ENCODE measurements around the gene AGBL4.

AGBL4 gene

DNA sequence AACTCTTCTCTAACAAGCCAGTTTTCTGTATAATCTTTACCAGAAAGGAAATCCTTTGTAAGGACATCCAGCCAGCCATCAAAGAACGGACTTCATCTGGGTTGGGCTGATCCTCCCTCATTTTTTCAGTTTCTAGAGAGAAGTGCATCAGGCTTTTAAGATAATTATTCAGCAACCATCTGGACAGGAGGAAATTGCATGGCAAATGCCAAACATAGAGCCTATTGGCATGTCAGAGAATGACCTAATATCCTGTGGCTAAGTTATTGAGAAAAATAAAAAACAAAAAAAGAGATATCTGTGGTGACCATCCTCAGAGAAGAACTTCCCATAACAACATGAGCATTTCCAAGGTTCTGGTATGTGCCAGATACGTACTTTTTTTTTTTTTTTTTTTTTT lies 1172.1 kb downstream of the AGBL4 start:
- no peak for DNase-seq (ENCODE audit: low read depth, low spot score)
- in situ Hi-C loops (cut with HindIII; ENCODE audit: low sequenced_read_pairs) = no loop called here
- H3K4me3 ChIP-seq (ENCODE audit: low read depth, low read length) = no peak overlapping the region
- TF ChIP-seq, protein P1, sequence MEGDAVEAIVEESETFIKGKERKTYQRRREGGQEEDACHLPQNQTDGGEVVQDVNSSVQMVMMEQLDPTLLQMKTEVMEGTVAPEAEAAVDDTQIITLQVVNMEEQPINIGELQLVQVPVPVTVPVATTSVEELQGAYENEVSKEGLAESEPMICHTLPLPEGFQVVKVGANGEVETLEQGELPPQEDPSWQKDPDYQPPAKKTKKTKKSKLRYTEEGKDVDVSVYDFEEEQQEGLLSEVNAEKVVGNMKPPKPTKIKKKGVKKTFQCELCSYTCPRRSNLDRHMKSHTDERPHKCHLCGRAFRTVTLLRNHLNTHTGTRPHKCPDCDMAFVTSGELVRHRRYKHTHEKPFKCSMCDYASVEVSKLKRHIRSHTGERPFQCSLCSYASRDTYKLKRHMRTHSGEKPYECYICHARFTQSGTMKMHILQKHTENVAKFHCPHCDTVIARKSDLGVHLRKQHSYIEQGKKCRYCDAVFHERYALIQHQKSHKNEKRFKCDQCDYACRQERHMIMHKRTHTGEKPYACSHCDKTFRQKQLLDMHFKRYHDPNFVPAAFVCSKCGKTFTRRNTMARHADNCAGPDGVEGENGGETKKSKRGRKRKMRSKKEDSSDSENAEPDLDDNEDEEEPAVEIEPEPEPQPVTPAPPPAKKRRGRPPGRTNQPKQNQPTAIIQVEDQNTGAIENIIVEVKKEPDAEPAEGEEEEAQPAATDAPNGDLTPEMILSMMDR (IDR thresholded peaks at IDR 0.05; ENCODE audit: low read depth, low read length) = no peak

DNA sequence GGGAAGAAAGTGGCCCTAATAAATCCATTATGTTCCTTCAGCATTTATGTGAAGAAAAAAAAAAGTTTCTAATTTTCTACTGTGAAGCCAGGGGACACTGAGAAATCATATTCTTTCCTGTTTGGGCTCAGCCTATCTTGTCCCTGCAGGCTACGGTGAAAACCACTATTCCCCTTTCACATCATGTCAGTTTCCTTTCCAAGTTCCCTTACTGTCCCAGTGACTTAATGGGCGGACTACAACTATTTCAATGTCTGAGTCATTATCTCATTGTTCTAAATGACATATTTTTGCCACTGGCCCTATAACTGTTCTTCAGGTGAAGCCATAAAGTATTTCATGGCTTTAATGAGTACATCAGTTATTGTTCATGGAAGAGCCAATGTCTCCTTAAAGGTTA lies 1175.7 kb downstream of the AGBL4 start:
- DNase-seq (ENCODE audit: low read depth, low spot score) = no peak
- in situ Hi-C loops (cut with HindIII; ENCODE audit: low sequenced_read_pairs) = no loop called here
- no peak overlapping the region for H3K4me3 ChIP-seq (ENCODE audit: low read depth, low read length)
- TF ChIP-seq, protein P1 (IDR thresholded peaks at IDR 0.05; ENCODE audit: low read depth, low read length) = no peak

DNA sequence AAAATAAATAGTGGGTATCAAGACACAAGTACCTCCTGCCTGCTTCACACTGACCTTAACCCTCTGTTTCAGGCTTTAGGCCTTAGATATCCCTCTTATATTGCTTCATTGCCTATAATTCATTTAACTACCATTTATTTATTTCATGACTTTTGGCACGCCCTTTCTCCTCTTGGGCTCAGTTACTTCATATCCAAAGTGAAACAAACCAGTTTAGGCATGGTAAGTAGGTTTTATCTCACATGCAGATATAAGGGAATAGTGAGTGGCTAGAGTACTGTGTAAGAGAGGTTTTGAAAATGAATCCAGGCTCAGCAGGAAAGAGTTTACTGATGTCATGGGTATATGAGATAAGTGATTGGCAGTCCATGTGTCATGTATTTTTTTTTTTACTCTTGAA lies 1177.3 kb downstream of the AGBL4 start:
- in situ Hi-C loops (cut with HindIII; ENCODE audit: low sequenced_read_pairs) = no loop called here
- no peak for DNase-seq (ENCODE audit: low read depth, low spot score)
- TF ChIP-seq, protein P1 (IDR thresholded peaks at IDR 0.05; ENCODE audit: low read depth, low read length) = no peak
- H3K4me3 ChIP-seq (ENCODE audit: low read depth, low read length) = no peak overlapping the region

DNA sequence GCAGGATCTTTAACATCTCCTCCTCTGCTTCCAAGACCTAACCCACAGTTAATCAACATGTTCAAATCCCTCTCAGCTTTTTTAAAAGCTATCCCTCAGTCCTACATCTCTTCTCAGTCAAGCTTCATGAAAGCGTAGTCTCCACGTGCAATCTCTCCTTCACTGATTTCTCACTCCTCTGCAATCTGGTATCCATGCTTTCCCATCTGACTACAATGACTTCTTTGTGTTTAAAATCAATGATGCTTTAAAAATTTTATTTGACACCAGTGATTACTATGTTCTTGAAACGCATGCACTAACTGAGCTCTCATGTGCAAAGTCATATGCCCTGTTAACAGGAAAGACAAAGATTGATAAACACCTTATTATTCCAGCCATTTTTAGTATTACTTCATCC lies 1179.6 kb downstream of the AGBL4 start:
- in situ Hi-C loops (cut with HindIII; ENCODE audit: low sequenced_read_pairs) = no loop called here
- no peak for DNase-seq (ENCODE audit: low read depth, low spot score)
- TF ChIP-seq, protein P1 (IDR thresholded peaks at IDR 0.05; ENCODE audit: low read depth, low read length) = no peak
- H3K4me3 ChIP-seq (ENCODE audit: low read depth, low read length) = no peak overlapping the region

DNA sequence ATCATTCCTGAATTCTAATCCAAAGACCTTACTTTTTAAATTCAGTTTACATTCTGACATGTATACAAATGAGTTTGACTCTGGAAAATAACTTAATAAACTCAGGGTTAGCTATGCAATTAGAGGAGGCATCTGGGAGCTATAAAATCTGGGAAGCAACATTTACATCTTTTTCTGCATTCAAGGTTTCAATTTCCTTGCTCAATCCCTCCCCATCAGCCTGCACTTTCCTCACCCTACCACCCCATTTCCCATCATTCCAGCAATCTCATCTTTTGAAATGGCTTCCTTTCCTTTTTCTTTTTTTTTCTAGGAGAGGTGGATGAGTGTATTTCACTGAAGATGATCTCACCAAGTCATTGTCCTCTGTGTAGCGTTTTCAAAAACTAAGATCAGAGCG lies 1181.8 kb downstream of the AGBL4 start:
- H3K4me3 ChIP-seq (ENCODE audit: low read depth, low read length) = no peak overlapping the region
- DNase-seq (ENCODE audit: low read depth, low spot score) = no peak
- TF ChIP-seq, protein P1 (IDR thresholded peaks at IDR 0.05; ENCODE audit: low read depth, low read length) = no peak
- in situ Hi-C loops (cut with HindIII; ENCODE audit: low sequenced_read_pairs) = no loop called here

DNA sequence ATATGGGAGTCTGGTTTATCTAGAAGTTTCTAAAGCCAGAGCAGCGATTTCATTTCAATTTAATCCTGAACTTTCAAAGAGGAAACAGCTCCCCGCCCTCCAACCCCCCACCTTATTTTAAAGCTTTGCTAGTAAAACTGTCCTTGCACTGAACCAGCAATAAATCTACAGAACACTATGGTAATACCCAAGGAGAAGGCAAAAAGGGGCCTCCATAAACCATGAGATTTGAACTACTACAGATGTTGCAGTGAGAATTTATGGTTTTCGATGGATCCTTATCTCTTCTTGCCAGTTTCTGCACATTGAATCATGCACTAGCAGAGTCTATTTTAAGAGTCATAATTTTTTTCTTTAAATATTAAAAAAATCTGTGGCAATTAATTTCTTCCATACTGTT lies 1182.3 kb downstream of the AGBL4 start:
- in situ Hi-C loops (cut with HindIII; ENCODE audit: low sequenced_read_pairs) = no loop called here
- TF ChIP-seq, protein P1 (IDR thresholded peaks at IDR 0.05; ENCODE audit: low read depth, low read length) = no peak
- DNase-seq (ENCODE audit: low read depth, low spot score) = no peak
- H3K4me3 ChIP-seq (ENCODE audit: low read depth, low read length) = no peak overlapping the region
